ENCODE data around the gene IL4I1.

IL4I1 gene

GRCh38 chr19:49850221-49850486, 46.5 kb downstream of the IL4I1 start:
- no peak for DNase-seq (ENCODE audit: low spot score)

GRCh38 chr19:49849433-49850220, 47.1 kb downstream of the IL4I1 start:
- DNase-seq (ENCODE audit: low spot score): no peak

- no peak for DNase-seq (ENCODE audit: low spot score)
These were observed 47.7 kb downstream of the IL4I1 start for GRCh38 chr19:49848938-49849337.

GRCh38 chr19:49847731-49848696, 48.7 kb downstream of the IL4I1 start:
- no peak for DNase-seq (ENCODE audit: low spot score)

GRCh38 chr19:49846408-49846807, 50.3 kb downstream of the IL4I1 start:
- no peak for DNase-seq (ENCODE audit: low spot score)

GRCh38 chr19:49845414-49845813, 51.3 kb downstream of the IL4I1 start:
- DNase-seq (ENCODE audit: low spot score): no peak

GRCh38 chr19:49844138-49845095, 52.3 kb downstream of the IL4I1 start:
- no peak for DNase-seq (ENCODE audit: low spot score)

GRCh38 chr19:49843265-49843664, 53.4 kb downstream of the IL4I1 start:
- no peak for DNase-seq (ENCODE audit: low spot score)

GRCh38 chr19:49840736-49841249, 55.9 kb downstream of the IL4I1 start:
- no peak for DNase-seq (ENCODE audit: low spot score)

GRCh38 chr19:49840321-49840720, 56.4 kb downstream of the IL4I1 start:
- DNase-seq (ENCODE audit: low spot score): no peak

GRCh38 chr19:49839713-49840112, 57.0 kb downstream of the IL4I1 start:
- no peak for DNase-seq (ENCODE audit: low spot score)

Measured in kidney capillary endothelial cell (primary cell).